ENCODE data around the gene NLGN4X.

DNA sequence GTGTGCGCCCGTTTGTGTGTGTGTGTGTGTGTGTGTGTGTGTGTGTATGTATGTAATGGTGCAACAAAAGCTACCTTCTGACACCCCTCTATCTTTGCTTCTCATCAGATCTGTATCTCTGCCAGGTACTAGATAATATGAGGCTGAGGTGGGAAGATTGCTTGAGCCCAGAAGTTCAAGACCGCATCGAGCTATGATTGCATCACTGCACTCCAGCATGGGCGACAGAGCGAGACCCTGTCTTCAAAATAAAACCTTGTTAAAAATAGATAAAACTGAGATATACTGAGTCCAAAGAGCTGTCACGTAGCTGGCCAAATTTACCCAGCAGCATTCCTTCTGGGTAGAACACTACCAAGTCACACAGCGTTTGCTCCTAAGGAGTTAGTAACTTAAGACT, 18.4 kb downstream of the NLGN4X start:
- TF ChIP-seq, protein P1, sequence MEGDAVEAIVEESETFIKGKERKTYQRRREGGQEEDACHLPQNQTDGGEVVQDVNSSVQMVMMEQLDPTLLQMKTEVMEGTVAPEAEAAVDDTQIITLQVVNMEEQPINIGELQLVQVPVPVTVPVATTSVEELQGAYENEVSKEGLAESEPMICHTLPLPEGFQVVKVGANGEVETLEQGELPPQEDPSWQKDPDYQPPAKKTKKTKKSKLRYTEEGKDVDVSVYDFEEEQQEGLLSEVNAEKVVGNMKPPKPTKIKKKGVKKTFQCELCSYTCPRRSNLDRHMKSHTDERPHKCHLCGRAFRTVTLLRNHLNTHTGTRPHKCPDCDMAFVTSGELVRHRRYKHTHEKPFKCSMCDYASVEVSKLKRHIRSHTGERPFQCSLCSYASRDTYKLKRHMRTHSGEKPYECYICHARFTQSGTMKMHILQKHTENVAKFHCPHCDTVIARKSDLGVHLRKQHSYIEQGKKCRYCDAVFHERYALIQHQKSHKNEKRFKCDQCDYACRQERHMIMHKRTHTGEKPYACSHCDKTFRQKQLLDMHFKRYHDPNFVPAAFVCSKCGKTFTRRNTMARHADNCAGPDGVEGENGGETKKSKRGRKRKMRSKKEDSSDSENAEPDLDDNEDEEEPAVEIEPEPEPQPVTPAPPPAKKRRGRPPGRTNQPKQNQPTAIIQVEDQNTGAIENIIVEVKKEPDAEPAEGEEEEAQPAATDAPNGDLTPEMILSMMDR (IDR thresholded peaks at IDR 0.05) = no peak
- TF ChIP-seq POLR2AphosphoS5 (IDR thresholded peaks at IDR 0.05) (no peak), EP300 (IDR thresholded peaks at IDR 0.05) (no peak)
